Upper lobe of right lung (tissue), 1 donor: ENCODE measurements around the gene NTPCR. TPM values are rescaled to one million over a fixed set of nuclear protein-coding genes. Genes with fewer than 3 reads are reported as not detected.
A peak's percentile ranks its signal among the peaks of the same experiment; 100 is the strongest.

Experiments
- ATAC-seq: fragments of 200-7000 bp; cut with Tn5 transposase; one replicate; pipeline ENCODE4 v1.9.1; 2020; ENCODE audit warnings: mild to moderate bottlenecking, moderate library complexity
- DNase-seq: peaks from one replicate; pipeline ENCODE4 v3.0.0-alpha.2; 2020
- H3K27ac ChIP-seq: fragments of 200-600 bp; one replicate; pipeline ENCODE4 v1.8.0; 2022
- H3K27me3 ChIP-seq: fragments of 200-600 bp; one replicate; pipeline ENCODE4 v1.8.0; 2022; ENCODE audit warnings: mild to moderate bottlenecking
- H3K36me3 ChIP-seq: fragments of 200-600 bp; one replicate; pipeline ENCODE4 v1.8.0; 2022
- H3K4me1 ChIP-seq: fragments of 200-600 bp; one replicate; pipeline ENCODE4 v1.8.0; 2022
- H3K4me3 ChIP-seq: fragments of 200-600 bp; one replicate; pipeline ENCODE4 v1.8.0; 2022; ENCODE audit warnings: mild to moderate bottlenecking
- H3K9me3 ChIP-seq: fragments of 200-600 bp; one replicate; pipeline ENCODE4 v1.8.0; 2022
- CTCF ChIP-seq: fragments of 200-600 bp; IDR thresholded peaks from one replicate; pipeline ENCODE4 v1.8.0; 2022; ENCODE audit warnings: antibody characterized with exemption
- intact Hi-C: fragments of 100-400 bp; cut with DNase I; formaldehyde crosslinking; loops from one replicate; pipeline ENCODE4 v1.11.0; 2022
- total RNA-seq: library from RNA; stranded (reverse); fragmentation: NEBNext Ultra II Directional; extraction: Animal tissue kit (Norgen Biotek cat#: 25700); gene quantifications from one replicate; pipeline ENCODE4 v1.2.1, GENCODE V29; 2021
- donor health status: DM: no; HTN: yes; CAD: no; lungs with severe emphysema.

Gene NTPCR
- total RNA-seq, 1 donor from 2014 or later: 28.7 TPM

GRCh38 chr1:232980355-232980978 is 30.1 kb downstream of the NTPCR start:
- TF ChIP-seq CTCF: no peak
- no peaks in the 10 kb centered on the region for H3K36me3 ChIP-seq
- intact Hi-C loops: no loop called here

GRCh38 chr1:232980986-232981560 is 30.7 kb downstream of the NTPCR start:
- H3K27me3 ChIP-seq: no peaks in the 10 kb centered on the region
- ATAC-seq: no peak
- H3K4me3 ChIP-seq: no peak overlapping the region
- intact Hi-C loops: no loop called here
- H3K4me1 ChIP-seq: no peaks in the 10 kb centered on the region
- H3K9me3 ChIP-seq: no peaks in the 10 kb centered on the region
- TF ChIP-seq CTCF: no peak
- no peaks in the 10 kb centered on the region for H3K36me3 ChIP-seq
- no peak overlapping the region for H3K27ac ChIP-seq
- DNase-seq: no peak

More at GRCh38 chr1:232980355-232980978, 30.1 kb downstream of the NTPCR start:
- Histone ChIP-seq H3K4me1 (peaks cover 4% of the 10 kb centered on the region), H3K27me3 (no peaks in the 10 kb centered on the region), H3K27ac (no peak overlapping the region), H3K9me3 (no peaks in the 10 kb centered on the region), H3K4me3 (no peak overlapping the region)
- DNase-seq (no peak), ATAC-seq (no peak)

GRCh38 chr1:232982238-232982944 is 32.0 kb downstream of the NTPCR start:
- no peak overlapping the region for H3K4me3 ChIP-seq
- no peaks in the 10 kb centered on the region for H3K9me3 ChIP-seq
- no peak overlapping the region for H3K27ac ChIP-seq
- H3K27me3 ChIP-seq: no peaks in the 10 kb centered on the region
- no peaks in the 10 kb centered on the region for H3K36me3 ChIP-seq
- H3K4me1 ChIP-seq: no peaks in the 10 kb centered on the region
- DNase-seq: no peak
- intact Hi-C loops: no loop called here
- TF ChIP-seq CTCF: no peak
- ATAC-seq: peak; percentile 17

GRCh38 chr1:232983375-232983774 is 33.0 kb downstream of the NTPCR start:
- Histone ChIP-seq H3K9me3 (no peaks in the 10 kb centered on the region), H3K4me3 (no peak overlapping the region), H3K4me1 (no peaks in the 10 kb centered on the region), H3K36me3 (no peaks in the 10 kb centered on the region), H3K27ac (no peak overlapping the region), H3K27me3 (no peaks in the 10 kb centered on the region)
- intact Hi-C loops: no loop called here
- ATAC-seq (no peak), DNase-seq (no peak)
- TF ChIP-seq CTCF: no peak

- DNase-seq: no peak
Observed at GRCh38 chr1:232983817-232984567, 33.6 kb downstream of the NTPCR start.

More at GRCh38 chr1:232983817-232984567, 33.6 kb downstream of the NTPCR start:
- TF ChIP-seq CTCF: no peak
- no peak overlapping the region for H3K27ac ChIP-seq
- intact Hi-C loops: no loop called here
- H3K27me3 ChIP-seq: no peaks in the 10 kb centered on the region
- no peak for ATAC-seq
- no peaks in the 10 kb centered on the region for H3K9me3 ChIP-seq
- H3K4me3 ChIP-seq: no peak overlapping the region
- no peaks in the 10 kb centered on the region for H3K36me3 ChIP-seq
- no peaks in the 10 kb centered on the region for H3K4me1 ChIP-seq
